Loucy (cell line): ENCODE data around the gene CDY2A.
"Not testable (repeated sequence)": the region's sequence is repeated elsewhere in the genome, so short reads cannot be mapped to it uniquely, and the experiment has no call there.

Experiments used
- CTCF ChIP-seq: fragments of 200-600 bp; sonication (generic); conservative IDR thresholded peaks from 2 replicates; pipeline ENCODE4 v1.5.1; 2014; ENCODE audit warnings: mild to moderate bottlenecking, antibody characterized with exemption, low read length
- EZH2phosphoT487 ChIP-seq: fragments of 200-600 bp; IDR thresholded peaks from 2 replicates; pipeline ENCODE4 v1.6.1; 2018; ENCODE audit warnings: antibody characterized with exemption, mild to moderate bottlenecking, moderate library complexity, borderline replicate concordance

GRCh38 chrY:18023897-18024296, 1.7 kb upstream of the CDY2A start:
- TF ChIP-seq CTCF, EZH2phosphoT487: not testable (repeated sequence)
